ENCODE results near the gene RNF112.

DNA sequence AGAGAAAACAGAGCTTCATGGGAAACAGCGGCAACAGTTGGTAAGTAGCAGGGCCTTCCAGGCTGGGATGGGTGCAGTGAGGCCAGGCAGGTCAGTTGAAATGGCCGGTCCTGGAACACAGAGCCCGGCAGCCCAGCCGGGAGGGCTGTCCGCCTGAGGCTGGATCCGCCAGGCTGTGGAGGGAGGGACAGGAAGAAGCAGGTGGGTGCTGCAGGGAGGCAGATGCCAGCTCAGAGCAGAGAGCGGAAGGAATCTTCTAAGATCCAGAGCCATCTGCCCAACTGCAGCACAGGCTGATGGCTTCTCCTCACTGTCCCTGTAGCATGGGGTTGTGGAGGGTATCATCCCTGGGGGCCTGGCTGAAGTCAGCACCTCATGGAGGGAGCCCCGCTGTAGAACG lies 599 bp downstream of the RNF112 start:
- TF ChIP-seq, protein P1, sequence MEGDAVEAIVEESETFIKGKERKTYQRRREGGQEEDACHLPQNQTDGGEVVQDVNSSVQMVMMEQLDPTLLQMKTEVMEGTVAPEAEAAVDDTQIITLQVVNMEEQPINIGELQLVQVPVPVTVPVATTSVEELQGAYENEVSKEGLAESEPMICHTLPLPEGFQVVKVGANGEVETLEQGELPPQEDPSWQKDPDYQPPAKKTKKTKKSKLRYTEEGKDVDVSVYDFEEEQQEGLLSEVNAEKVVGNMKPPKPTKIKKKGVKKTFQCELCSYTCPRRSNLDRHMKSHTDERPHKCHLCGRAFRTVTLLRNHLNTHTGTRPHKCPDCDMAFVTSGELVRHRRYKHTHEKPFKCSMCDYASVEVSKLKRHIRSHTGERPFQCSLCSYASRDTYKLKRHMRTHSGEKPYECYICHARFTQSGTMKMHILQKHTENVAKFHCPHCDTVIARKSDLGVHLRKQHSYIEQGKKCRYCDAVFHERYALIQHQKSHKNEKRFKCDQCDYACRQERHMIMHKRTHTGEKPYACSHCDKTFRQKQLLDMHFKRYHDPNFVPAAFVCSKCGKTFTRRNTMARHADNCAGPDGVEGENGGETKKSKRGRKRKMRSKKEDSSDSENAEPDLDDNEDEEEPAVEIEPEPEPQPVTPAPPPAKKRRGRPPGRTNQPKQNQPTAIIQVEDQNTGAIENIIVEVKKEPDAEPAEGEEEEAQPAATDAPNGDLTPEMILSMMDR (IDR thresholded peaks at IDR 0.05; ENCODE audit: insufficient read depth, low read length, poor library complexity, severe bottlenecking) = no peak
- no peak for TF ChIP-seq EZH2phosphoT487 (conservative IDR thresholded peaks at IDR 0.05; ENCODE audit: low read length)

Data from SU-DHL-6 (cell line).